Memory B cell (primary cell): ENCODE measurements around the gene SNRNP48.

Source experiments
- ATAC-seq: fragments of 150-1000 bp; cut with Tn5 transposase; 2 replicates; pipeline ENCODE4 v1.10.0; 2021; ENCODE audit warnings: low read depth, mild to moderate bottlenecking, moderate library complexity
- DNase-seq, 2 donors: peaks; one replicate each; pipeline ENCODE4 v3.0.0; 2022; ENCODE audit warnings: low spot score in 2 of 2
- H3K27ac Mint-ChIP-seq: one replicate; pipeline ENCODE4 v1.8.0; 2022; ENCODE audit warnings: mild to moderate bottlenecking, moderate library complexity, mixed read lengths
- H3K27me3 Mint-ChIP-seq: one replicate; pipeline ENCODE4 v1.8.0; 2022; ENCODE audit warnings: mixed read lengths
- H3K36me3 Mint-ChIP-seq: one replicate; pipeline ENCODE4 v1.8.0; 2022; ENCODE audit warnings: mild to moderate bottlenecking, mixed read lengths
- H3K4me1 Mint-ChIP-seq: one replicate; pipeline ENCODE4 v1.8.0; 2022; ENCODE audit warnings: mixed read lengths
- H3K4me3 Mint-ChIP-seq: one replicate; pipeline ENCODE4 v1.8.0; 2022; ENCODE audit warnings: mild to moderate bottlenecking, moderate library complexity, mixed read lengths
- H3K9me3 Mint-ChIP-seq: one replicate; pipeline ENCODE4 v1.8.0; 2022; ENCODE audit warnings: mixed read lengths

SNRNP48 gene

DNA sequence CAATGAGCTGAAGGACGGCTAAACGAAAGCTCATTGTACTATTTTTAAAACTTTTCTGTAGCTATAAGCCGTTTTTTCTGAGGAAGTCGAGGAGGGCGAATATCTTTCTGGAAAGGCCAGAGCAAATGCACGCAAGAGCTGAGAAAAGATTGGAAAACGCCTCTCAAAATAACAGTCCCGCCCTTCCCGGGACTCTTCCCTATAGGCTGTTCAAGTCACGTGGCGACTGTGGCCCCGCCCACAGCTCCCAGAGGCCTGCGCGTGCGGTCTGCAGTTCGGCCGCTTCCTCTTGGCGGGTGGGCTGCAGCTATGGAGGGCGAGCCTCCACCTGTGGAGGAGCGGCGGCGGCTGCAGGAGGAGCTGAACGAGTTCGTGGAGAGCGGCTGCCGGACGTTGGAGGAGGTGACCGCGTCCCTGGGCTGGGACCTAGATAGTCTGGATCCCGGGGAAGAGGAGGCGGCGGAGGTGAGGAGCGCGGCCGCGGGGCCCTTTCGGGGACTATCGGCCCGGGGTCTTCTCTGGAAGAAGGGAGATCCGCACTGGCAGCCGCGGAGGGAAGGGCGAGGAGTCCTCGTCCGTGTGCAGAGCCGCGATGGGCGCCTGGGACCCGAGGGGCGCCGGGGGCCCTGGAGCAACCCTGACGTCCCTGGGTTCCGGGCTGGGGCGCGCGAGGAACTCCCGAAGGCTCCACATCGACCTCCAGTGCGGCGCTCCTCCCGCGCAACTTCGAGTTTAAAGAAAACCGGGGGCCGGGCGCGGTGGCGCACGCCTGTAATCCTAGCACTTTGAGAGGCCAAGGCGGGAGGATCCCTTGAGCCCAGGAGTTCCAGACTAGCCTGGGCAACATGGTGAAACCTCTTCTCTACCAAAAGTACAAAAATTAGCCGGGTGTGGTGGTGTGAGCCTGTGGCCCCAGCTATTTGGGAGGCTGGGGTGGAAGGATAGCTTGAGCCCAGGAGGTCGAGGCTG is at the start of gene SNRNP48:
SNRNP48 (plus strand) TSS at position 250 of the 969 bp plus-strand sequence; CDS start at position 310, 60 bp downstream.
- DNase-seq (peak; percentile 87 to 90), ATAC-seq (peak; percentile 99)
- Mint-ChIP-seq H3K27me3 (no peaks in the 10 kb centered on the region), H3K4me1 (peaks cover 28% of the 10 kb centered on the region), H3K36me3 (peaks cover 11% of the 10 kb centered on the region), H3K4me3 (peak within 1 kb of the TSS; percentile 99), H3K27ac (peak within 1 kb of the TSS; percentile 91), H3K9me3 (no peaks in the 10 kb centered on the region)

GRCh38 chr6:7540595-7540994 is 49.4 kb upstream of the SNRNP48 start:
- Mint-ChIP-seq H3K27me3 (peaks cover 25% of the 10 kb centered on the region), H3K36me3 (no peaks in the 10 kb centered on the region), H3K4me3 (peak overlapping the region; percentile 73), H3K4me1 (peaks cover 4% of the 10 kb centered on the region), H3K9me3 (no peaks in the 10 kb centered on the region), H3K27ac (no peak overlapping the region)
- no peak for DNase-seq
- no peak for ATAC-seq

GRCh38 chr6:7541175-7542064 is 48.6 kb upstream of the SNRNP48 start, which contains the start of gene DSP:
Gene DSP, plus strand, starts transcription at chr6:7541671. Its CDS starts 245 bp downstream, at chr6:7541916.
- DNase-seq (peak; percentile 18 to 32), ATAC-seq (peak; percentile 64)
- H3K4me1 Mint-ChIP-seq = peaks cover 4% of the 10 kb centered on the region
- peak within 1 kb of the TSS; percentile 69 for H3K27ac Mint-ChIP-seq
- no peaks in the 10 kb centered on the region for H3K9me3 Mint-ChIP-seq
- H3K36me3 Mint-ChIP-seq = no peaks in the 10 kb centered on the region
- peaks cover 26% of the 10 kb centered on the region for H3K27me3 Mint-ChIP-seq
- H3K4me3 Mint-ChIP-seq = peak within 1 kb of the TSS; percentile 88

- H3K4me1 Mint-ChIP-seq = peaks cover 4% of the 10 kb centered on the region
- H3K36me3 Mint-ChIP-seq = no peaks in the 10 kb centered on the region
- no peaks in the 10 kb centered on the region for H3K9me3 Mint-ChIP-seq
- no peak for ATAC-seq
- peak overlapping the region; percentile 69 for H3K27ac Mint-ChIP-seq
- peak overlapping the region; percentile 88 for H3K4me3 Mint-ChIP-seq
- peak; percentile 21 to 38 for DNase-seq
- H3K27me3 Mint-ChIP-seq = peaks cover 25% of the 10 kb centered on the region
These were observed 47.7 kb upstream of the SNRNP48 start for GRCh38 chr6:7542065-7542873.

- H3K4me3 Mint-ChIP-seq = peak overlapping the region; percentile 88
- H3K9me3 Mint-ChIP-seq = no peaks in the 10 kb centered on the region
These were observed 46.9 kb upstream of the SNRNP48 start for GRCh38 chr6:7542874-7543624.

DNA sequence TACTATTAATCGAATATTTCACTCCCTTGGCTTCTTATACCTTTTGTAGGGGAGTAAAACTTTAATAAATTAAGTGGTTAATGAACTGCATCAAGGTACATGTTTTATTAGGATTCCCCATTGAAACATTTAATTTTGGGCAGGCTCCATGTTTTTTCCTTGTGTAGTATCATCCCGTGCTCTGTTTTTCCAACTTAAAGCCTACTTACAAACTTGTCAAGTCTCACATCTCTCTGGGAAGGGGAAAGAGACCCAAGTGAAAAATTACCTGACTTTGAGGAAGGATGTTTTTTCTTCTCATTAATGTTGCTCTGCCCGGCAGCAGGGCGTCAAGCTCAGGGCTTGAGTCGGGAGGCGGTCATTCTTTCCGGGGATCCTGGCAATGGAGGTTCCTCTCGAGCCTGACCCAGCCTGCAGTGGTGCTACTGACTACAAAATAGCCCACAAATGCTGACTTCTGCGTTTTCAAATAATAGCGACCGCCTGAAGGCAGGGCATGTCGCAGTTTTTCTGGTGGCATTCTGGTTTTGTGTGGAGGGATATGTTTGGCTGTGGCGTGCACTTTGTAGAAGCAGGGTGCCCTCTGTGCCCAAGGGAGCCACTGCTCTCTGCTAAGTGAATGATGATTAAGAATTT is 46.1 kb upstream of the SNRNP48 start:
- Mint-ChIP-seq H3K4me1 (peaks cover 4% of the 10 kb centered on the region), H3K9me3 (no peaks in the 10 kb centered on the region), H3K27ac (no peak overlapping the region), H3K27me3 (peaks cover 19% of the 10 kb centered on the region), H3K4me3 (peak overlapping the region; percentile 27), H3K36me3 (no peaks in the 10 kb centered on the region)
- no peak for DNase-seq
- ATAC-seq = no peak

More at GRCh38 chr6:7542874-7543624, 46.9 kb upstream of the SNRNP48 start:
- DNase-seq (no peak), ATAC-seq (no peak)
- no peak overlapping the region for H3K27ac Mint-ChIP-seq
- peaks cover 4% of the 10 kb centered on the region for H3K4me1 Mint-ChIP-seq
- H3K27me3 Mint-ChIP-seq = peaks cover 25% of the 10 kb centered on the region
- H3K36me3 Mint-ChIP-seq = no peaks in the 10 kb centered on the region

GRCh38 chr6:7544597-7544996 is 45.4 kb upstream of the SNRNP48 start:
- Mint-ChIP-seq H3K4me1 (peaks cover 4% of the 10 kb centered on the region), H3K27me3 (peaks cover 19% of the 10 kb centered on the region), H3K36me3 (no peaks in the 10 kb centered on the region), H3K9me3 (no peaks in the 10 kb centered on the region), H3K27ac (no peak overlapping the region), H3K4me3 (no peak overlapping the region)
- no peak for ATAC-seq
- DNase-seq = no peak

DNA sequence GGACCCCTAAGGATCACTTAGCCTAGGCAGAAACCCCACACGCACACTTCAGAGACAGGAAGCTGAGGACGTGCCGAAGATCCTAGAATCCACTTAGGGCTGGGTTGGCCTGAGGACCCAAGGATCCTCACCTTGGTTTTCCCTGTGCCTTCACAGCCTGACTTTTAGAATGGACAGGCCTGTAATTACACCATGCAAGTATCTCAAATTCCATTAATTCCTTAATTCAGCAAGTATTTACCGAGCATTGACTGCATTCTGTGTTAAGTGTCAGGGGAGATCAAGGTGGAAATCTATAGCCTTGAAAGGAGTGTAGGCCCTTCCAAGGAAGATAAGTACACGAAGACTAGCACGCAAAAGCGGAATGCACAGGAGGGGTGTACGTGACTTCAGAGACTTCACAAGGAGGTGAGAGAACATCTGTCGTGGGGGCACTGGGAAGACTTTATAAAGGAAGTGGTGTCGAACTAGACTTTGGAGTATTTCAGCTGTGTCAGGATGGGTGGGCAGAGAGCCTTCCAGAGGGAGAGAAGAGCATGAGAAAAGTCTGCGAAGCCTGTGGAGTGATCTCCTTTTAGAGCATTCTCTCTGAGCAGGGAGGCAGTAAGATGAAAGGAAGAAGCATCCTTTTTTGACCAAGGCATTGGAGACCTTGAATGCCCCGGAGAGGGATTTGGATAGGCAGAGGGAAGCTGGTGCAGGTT is 44.5 kb upstream of the SNRNP48 start:
- Mint-ChIP-seq H3K27me3 (peaks cover 19% of the 10 kb centered on the region), H3K4me3 (no peak overlapping the region), H3K36me3 (no peaks in the 10 kb centered on the region), H3K9me3 (no peaks in the 10 kb centered on the region), H3K27ac (no peak overlapping the region), H3K4me1 (peaks cover 4% of the 10 kb centered on the region)
- DNase-seq = no peak
- ATAC-seq = no peak

DNA sequence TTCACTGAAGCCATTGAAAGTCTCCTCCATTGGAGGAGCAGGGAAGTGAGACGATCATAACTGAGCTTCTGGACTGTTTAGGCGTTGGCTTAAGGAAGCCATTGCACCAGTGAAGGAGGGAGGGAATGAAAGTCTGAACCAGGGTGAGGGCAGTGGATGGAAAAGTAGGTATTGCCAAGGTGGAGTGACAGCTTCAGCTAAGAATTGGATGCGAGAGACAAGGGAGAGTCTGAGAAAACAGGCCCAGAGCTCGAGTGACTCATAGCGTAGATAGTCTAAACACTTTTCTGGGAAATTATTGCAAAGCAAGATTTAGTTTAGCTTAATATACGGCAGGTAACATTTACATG is 44.0 kb upstream of the SNRNP48 start:
- no peak overlapping the region for H3K27ac Mint-ChIP-seq
- peaks cover 4% of the 10 kb centered on the region for H3K4me1 Mint-ChIP-seq

DNA sequence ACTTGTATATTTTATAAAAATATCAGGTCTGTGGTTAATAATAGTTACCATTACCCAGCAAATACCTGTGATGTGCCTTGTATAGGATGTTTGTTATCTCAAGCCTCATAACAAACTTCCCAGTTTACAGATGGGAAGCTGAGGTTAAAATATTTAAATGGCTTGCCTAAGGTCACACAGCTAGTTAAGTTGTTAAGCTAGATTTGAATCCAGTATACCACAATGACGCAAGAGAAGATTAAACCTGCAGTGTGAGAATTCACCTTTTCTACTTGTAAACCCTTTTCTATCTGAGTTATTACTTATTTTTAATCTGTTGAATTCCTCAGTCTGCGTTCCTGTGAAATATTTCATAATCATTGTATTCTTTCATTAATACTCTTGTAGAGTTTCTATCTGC is 43.6 kb upstream of the SNRNP48 start:
- no peaks in the 10 kb centered on the region for H3K9me3 Mint-ChIP-seq

More for the DNA sequence above, 44.0 kb upstream of the SNRNP48 start:
- Mint-ChIP-seq H3K4me3 (no peak overlapping the region), H3K27me3 (peaks cover 19% of the 10 kb centered on the region), H3K9me3 (no peaks in the 10 kb centered on the region), H3K36me3 (no peaks in the 10 kb centered on the region)
- DNase-seq (no peak), ATAC-seq (no peak)

GRCh38 chr6:7546896-7547295 is 43.1 kb upstream of the SNRNP48 start:
- no peak for ATAC-seq
- peaks cover 2% of the 10 kb centered on the region for H3K4me1 Mint-ChIP-seq
- no peak overlapping the region for H3K4me3 Mint-ChIP-seq
- H3K27me3 Mint-ChIP-seq = peaks cover 19% of the 10 kb centered on the region
- DNase-seq = no peak
- no peaks in the 10 kb centered on the region for H3K9me3 Mint-ChIP-seq
- H3K27ac Mint-ChIP-seq = no peak overlapping the region
- H3K36me3 Mint-ChIP-seq = no peaks in the 10 kb centered on the region

More for the DNA sequence above, 43.6 kb upstream of the SNRNP48 start:
- Mint-ChIP-seq H3K27ac (no peak overlapping the region), H3K36me3 (no peaks in the 10 kb centered on the region), H3K4me3 (no peak overlapping the region), H3K4me1 (peaks cover 4% of the 10 kb centered on the region), H3K27me3 (peaks cover 19% of the 10 kb centered on the region)
- DNase-seq (no peak), ATAC-seq (no peak)

DNA sequence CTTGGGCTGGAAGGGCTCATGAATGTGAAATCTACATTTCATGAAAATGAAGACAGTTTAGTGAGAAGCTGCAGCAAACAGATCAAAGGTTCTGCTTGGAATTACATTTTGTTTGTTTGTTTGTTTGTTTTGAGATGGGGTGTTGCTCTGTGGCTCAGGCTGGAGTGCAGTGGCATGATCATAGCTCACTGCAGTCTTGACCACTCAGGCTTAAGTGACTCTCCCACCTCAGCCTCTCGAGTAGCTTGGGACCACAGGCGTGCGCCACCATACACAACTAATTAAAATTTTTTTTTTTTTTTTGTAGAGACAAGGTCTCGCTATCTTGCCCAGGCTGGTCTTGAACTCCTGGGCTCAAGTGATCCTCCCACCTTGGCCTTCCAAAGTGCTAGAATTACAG is 42.7 kb upstream of the SNRNP48 start:
- Mint-ChIP-seq H3K27ac (no peak overlapping the region), H3K4me1 (peaks cover 2% of the 10 kb centered on the region), H3K36me3 (no peaks in the 10 kb centered on the region), H3K4me3 (no peak overlapping the region), H3K27me3 (peaks cover 19% of the 10 kb centered on the region), H3K9me3 (no peaks in the 10 kb centered on the region)
- ATAC-seq (no peak), DNase-seq (no peak)
